ENCODE data around the gene MAMDC4. TPM values are rescaled to one million over a fixed set of nuclear protein-coding genes. Genes with fewer than 3 reads are reported as not detected.

Gene MAMDC4
- total and polyA plus RNA-seq, 12 donors, result 0.57 to 30.6 (median 5.3) TPM

GRCh38 chr9:136848393-136849037, 3.6 kb upstream of the MAMDC4 start:
- peaks cover 0 to 10% of the 10 kb centered on the region in 2 donors for H3K36me3 ChIP-seq (replicated peaks in 1 of 2)
- DNase-seq, result peak in 1 of 7 donors; percentile 61
- intact Hi-C loops (cut with DNase I), result loop anchor here (10.0 kb wide), 2 partner anchors 54 to 96 kb away; partner anchors contain the start of genes C8G (in 1 of the 2), CCDC183 (in 1 of the 2), FBXW5 (in 1 of the 2) and TMEM141 (in 1 of the 2)
- 0 to 3% (median 0%) methylated on average over 7 to 49 of the region's 53 CpGs for WGBS, 4 donors
- no peaks in the 10 kb centered on the region for H3K9me3 ChIP-seq (replicated peaks in 1 of 3)
- H3K27me3 ChIP-seq, result no peaks in the 10 kb centered on the region
- peak overlapping the region; percentile 36 to 83 (median 48) for H3K4me3 ChIP-seq
- peak in 1 of 6 experiments; percentile 12 for TF ChIP-seq CTCF (IDR thresholded peaks at IDR 0.05)
- TF ChIP-seq POLR2A (IDR thresholded peaks at IDR 0.05), result no peak
- H3K4me1 ChIP-seq (replicated peaks in 1 of 2), result peaks cover 14 to 31% of the 10 kb centered on the region in 2 donors
- H3K27ac ChIP-seq, result peak overlapping the region; percentile 86 to 98 (median 91)

DNA sequence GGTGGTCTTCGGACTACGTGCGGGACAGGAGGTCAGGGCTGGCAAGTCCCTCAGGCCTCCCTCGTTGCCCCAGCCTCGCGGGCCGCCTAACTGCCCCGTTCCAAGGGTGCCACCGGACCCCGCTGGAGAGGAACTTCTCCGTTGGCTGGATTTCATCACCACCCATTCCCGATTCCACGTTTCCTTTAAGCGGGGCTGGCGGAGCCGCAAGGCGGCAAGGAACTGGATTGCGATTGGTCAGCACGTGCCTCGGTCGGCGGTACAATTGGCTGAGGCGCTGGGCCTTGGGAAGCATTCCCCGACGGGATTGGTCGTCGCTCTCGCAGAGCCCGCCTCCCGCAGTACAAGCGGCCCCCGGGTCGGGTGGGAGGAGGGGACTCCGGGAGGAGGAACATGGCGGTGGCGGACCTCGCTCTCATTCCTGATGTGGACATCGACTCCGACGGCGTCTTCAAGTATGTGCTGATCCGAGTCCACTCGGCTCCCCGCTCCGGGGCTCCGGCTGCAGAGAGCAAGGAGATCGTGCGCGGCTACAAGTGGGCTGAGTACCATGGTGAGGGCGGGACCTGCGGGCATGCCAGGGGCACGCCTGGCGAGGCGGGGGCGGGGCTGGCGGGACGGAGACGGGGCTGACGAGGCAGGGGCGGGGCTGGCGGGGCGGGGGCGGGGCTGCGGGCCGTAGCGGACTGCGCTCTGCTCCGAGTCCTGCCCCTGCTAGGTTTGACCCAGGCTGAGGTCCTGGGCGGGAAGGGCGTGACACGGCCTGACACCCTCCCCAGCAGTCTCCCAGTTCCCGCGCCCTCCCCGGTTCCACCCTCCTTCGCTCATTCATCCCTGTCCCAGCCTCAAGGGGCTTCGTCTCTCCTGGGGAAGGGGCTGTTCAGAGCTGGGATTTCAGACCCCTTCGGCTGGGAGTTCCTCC, 2.8 kb upstream of the MAMDC4 start, which contains the start of gene PHPT1:
Gene PHPT1 (plus strand): TSS at position 372 of the 922 bp plus-strand sequence. CDS start 22 bp downstream, at position 394.
- intact Hi-C loops (cut with DNase I), result loop anchor here (10.0 kb wide), 2 partner anchors 54 to 96 kb away; partner anchors contain the start of genes C8G (in 1 of the 2), CCDC183 (in 1 of the 2), FBXW5 (in 1 of the 2) and TMEM141 (in 1 of the 2)
- whole genome bisulfite sequencing, 4 donors, result 1 to 3% (median 1%) methylated on average over 7 to 77 of the region's 77 CpGs
- TF ChIP-seq CTCF (IDR thresholded peaks at IDR 0.05) (no peak), POLR2A (IDR thresholded peaks at IDR 0.05) (peak; percentile 75 to 81)
- Histone ChIP-seq H3K4me3 (peak within 1 kb of the TSS; percentile 36 to 83 (median 48)), H3K27ac (peak within 1 kb of the TSS; percentile 86 to 98 (median 91)), H3K27me3 (no peaks in the 10 kb centered on the region), H3K4me1 (replicated peaks in 1 of 2) (peaks cover 14 to 25% of the 10 kb centered on the region in 2 donors), H3K9me3 (replicated peaks in 1 of 3) (no peaks in the 10 kb centered on the region), H3K36me3 (replicated peaks in 1 of 2) (peaks cover 0 to 10% of the 10 kb centered on the region in 2 donors)
- peak; percentile 98 to 99 (median 99) for DNase-seq

DNA sequence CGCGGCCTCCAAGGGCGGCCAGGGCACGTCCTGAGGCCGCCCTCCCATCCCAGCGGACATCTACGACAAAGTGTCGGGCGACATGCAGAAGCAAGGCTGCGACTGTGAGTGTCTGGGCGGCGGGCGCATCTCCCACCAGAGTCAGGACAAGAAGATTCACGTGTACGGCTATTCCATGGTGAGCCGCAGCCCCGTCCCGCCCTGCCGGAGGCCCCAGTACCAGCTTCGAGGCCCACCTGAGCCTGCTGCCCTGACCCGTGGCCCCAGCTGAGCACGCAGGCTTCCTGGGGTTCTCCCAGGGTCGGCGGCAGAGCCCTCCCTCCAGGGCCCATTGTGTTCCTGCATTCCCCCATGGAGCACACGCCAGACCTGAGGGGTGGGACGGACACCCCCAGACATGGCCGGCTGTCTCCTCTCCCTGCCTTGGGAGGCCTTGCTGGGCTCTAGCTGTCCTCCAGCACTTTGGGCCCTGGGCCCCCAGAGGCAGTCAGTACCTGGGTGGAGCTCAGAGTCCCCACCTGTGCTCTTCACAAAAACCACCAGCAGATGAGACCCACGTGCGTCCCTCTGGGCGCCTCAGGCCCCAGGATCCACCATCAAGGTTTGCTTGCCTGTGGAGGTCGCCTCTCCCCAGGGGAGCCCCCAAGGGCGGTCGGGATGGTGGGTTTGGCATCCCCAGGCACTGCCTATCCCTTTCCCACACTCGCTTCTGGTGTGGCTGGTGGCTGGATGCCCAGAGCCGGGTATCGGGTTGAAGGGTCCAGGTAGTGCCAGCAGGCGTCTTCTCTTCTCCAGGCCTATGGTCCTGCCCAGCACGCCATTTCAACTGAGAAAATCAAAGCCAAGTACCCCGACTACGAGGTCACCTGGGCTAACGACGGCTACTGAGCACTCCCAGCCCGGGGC, 1.9 kb upstream of the MAMDC4 start:
- Histone ChIP-seq H3K9me3 (replicated peaks in 1 of 3) (no peaks in the 10 kb centered on the region), H3K27me3 (no peaks in the 10 kb centered on the region), H3K36me3 (replicated peaks in 1 of 2) (peaks cover 0 to 10% of the 10 kb centered on the region in 2 donors), H3K4me1 (replicated peaks in 1 of 2) (peaks cover 14 to 25% of the 10 kb centered on the region in 2 donors), H3K27ac (peak overlapping the region in 4 of 5 donors; percentile 86 to 98 (median 92)), H3K4me3 (peak overlapping the region in 2 of 4 donors; percentile 55 to 83)
- WGBS, 4 donors, result 40 to 74% (median 43%) methylated on average over 12 to 43 of the region's 43 CpGs
- peak in 1 of 6 experiments; percentile 2 for TF ChIP-seq CTCF (IDR thresholded peaks at IDR 0.05)
- TF ChIP-seq POLR2A (IDR thresholded peaks at IDR 0.05), result no peak
- peak in 2 of 7 donors; percentile 34 to 47 for DNase-seq
- intact Hi-C loops (cut with DNase I), result loop anchor here (10.0 kb wide), 2 partner anchors 55 to 95 kb away; partner anchors contain the start of genes C8G (in 2 of the 2), FBXW5 (in 2 of the 2), CCDC183 (in 1 of the 2) and TMEM141 (in 1 of the 2)

Data from adrenal gland (tissue), 12 donors.